ENCODE results near the gene CLIP3.

DNA sequence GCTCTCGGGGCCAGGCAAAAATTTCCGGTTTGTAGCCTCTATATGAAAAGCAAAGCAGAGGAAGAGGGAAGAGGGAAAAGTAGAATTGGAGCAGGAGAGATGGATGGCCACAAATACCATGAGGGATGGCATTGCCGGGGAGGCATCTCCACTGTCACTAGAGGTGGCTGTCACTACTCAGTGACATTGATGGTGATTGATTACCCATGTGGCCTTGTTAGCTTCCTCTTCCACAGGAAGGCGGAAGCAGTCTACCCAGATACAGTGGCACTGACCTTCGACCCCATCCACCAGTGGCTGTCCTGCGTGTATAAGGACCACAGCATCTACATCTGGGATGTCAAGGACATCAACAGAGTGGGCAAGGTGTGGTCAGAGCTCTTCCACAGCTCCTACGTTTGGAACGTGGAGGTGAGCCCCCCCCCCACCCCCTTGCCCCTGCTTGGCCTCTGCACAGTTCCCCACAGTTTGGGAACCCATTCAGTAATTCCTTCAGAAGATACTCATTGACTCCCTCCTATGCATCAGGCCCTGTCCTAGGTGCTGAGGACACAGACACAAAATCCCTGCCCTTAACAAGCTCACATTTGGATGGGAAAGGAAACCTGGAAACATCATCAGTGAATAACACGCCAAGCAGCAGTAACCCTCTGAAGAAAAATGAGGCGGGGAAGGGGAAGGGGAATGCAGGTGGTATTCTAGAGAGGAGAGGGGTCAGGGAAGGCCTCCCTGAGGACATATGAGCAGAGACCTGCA lies 40.6 kb upstream of the CLIP3 start:
- no peak for TF ChIP-seq POLR2A (IDR thresholded peaks at IDR 0.05; ENCODE audit: low read depth, low read length)
- no peak for TF ChIP-seq POLR2AphosphoS5 (IDR thresholded peaks at IDR 0.05; ENCODE audit: low read depth, low read length)

Measured in GM12892 (cell line).